GM19099 (cell line): ENCODE data around the gene MAP7D3.

Experiments used
- POLR2A ChIP-seq: IDR thresholded peaks from 3 replicates; pipeline ENCODE4 v1.6.1; 2011; ENCODE audit warnings: low read depth; ENCODE audit not compliant: insufficient read length; ENCODE audit errors: extremely low read depth

The MAP7D3 gene

DNA sequence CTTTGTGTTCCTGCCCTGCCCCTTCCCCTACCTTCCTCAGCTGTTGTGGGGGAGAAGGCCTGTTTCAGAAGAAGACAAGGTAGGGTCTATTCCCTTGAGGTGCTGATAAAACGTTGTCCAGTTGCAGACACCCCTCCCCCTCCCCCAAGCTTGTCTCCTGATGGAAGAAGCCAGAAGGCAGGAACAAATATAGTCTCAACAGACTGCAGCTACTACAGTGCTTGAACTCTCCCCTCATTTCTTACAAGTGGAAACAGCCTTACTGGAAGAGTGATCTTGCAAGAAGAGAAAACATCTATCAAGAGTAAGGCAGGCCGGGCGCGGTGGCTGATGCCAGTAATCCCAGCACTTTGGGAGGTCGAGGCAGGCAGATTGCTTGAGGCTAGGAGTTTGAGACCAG, 11.0 kb upstream of the MAP7D3 start:
- TF ChIP-seq POLR2A, result no peak

DNA sequence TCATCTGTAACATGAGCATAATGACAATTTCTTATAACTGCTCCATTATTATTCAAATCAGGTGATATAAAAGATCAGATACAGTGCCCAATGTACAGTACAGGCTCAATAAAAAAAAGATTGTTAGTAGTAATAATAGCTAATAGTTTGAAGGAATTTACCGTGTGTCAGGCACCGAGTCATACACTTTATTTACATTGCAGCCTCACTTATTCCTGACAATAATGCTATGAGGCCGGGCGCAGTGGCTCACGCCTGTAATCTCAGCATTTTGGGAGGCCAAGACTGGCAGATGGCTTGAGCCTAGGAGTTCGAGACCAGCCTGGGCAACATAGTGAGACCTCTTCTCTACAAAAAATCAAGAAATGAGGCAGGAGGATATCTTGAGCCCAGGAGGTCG, 10.1 kb upstream of the MAP7D3 start:
- TF ChIP-seq POLR2A, result no peak

DNA sequence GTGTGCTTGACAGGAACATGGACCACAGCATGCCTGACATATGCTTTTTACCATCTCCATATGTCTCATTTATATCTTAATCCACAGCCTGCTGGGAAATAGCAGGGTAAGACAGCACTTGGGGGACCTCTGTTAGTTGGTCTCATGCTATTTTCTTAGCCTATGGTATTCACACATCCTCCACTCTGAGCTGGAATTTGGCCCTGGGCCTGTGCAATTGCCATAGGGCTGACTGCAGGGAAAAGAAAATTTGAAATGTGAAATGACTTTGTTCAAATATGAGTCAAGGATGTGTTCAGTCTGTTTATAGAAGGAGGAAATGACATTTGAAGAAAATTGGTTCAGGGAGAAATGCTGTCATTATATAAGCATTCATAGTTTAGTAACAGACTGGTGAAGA, 9.6 kb upstream of the MAP7D3 start:
- no peak for TF ChIP-seq POLR2A

DNA sequence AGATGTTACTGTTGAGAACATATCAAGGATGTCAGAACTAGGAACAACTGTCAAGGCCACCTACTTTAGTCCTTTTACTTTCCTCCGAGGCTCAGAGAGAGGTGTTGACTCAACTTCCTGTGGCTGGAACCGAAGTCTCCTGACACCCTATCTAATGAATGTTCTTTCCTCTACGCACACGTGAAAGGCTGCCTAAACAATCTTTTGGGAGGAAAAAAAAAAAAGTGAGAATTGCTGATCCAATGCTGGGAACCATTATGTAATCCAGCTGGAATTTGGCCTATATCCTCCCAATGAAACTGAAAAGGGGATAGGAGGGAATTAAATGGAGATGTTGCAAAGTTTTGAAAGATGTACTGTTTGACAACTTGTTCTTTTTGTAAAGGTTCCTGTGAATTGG, 8.3 kb upstream of the MAP7D3 start:
- no peak for TF ChIP-seq POLR2A

DNA sequence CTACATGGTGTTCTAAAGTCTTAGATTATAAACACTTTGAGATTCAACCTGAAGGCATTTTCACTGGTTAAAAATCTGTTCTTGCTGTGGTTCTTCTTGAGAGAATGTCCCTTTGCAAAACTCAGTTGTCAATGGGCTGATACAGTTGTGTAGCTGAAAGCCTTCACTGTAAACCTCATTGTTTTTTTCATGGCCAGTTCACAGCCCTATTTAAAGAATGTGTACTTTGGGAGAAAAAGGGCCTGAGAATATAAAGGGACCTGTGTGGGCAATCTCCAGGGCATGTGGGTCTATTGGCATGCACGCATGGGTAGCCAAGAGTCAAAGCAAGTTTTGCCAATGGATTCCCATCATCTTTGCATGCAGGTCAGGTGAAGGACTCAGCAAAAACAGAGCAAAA, 7.8 kb upstream of the MAP7D3 start:
- TF ChIP-seq POLR2A, result no peak

DNA sequence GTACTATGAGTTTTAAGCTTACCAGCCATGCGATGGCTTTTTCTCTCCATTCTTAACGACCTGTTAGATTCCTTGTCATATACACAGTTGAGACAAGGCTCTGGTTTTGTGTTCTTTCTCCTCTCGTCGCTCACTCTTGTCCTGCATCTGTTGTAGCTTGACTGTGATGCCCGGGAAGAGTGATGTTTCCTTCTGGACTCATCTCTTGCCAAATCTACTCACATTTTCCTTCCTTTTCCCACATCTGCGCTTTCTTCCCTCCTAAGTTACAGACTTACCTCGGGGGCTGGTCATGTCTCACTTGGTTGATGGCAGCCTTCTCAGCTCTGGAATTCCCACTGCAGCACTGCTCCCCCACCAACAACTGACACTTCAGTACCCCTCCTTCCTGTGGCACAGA, 4.8 kb upstream of the MAP7D3 start:
- TF ChIP-seq POLR2A, result no peak

DNA sequence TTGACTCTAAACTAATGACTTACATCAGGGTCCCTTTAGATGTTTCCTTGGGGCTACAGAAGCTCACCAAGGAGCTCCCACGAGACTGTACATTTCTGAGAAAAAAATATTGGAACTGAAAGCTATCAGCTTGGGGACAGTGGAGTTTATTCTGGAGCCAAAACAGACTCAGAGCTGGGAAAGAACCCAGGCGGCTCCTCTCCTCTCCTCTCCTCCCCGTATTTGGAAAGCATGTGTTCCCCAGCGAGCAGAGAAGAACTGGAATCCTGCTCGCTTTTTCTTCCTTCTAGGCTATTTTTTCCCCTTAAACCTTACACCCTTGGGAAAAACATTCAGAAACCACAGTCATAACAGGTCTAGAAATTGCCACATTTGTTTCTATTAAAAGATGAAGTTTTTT, 4.3 kb upstream of the MAP7D3 start:
- no peak for TF ChIP-seq POLR2A

DNA sequence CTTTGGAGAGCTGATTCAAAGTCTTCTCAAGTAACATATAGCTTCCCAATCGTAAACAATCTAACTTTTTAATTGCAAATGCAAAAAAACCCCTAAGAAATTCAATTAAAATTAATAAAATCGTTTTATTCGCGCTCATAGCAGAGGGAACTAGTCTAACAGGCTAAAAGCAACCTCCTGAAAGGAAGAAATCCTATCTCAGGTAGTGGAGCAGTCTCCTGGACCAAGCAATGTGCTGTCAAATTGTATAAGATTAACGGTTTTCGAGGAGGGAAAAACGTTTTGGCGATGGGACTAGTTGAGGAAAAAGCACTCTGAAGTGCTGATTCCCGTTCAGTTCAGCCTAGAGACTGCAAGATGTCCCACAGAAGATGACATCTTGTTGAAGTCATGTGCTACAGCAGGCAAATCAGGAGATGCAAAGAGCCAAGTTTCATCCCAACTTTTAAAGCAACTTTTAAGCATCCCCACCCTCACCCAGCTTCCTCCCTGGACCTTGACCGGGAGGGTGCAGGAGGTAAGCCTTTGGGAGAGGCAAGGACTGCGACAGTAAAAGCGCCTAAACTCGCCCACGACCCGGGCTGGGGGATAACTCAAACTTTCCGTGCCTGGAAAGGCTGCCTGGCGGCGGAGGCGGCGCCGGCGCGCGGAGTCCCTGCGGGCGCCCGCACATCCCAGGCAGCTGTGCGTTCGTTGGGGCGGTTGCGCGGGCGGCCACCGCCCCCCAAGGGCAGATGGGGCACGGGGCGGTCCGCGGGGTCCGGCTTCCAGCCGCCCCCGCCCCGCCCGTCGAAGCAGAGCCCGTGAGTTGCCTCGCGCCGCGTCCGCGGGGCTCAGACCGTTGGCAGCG, 784 bp downstream of the MAP7D3 start:
- no peak for TF ChIP-seq POLR2A

DNA sequence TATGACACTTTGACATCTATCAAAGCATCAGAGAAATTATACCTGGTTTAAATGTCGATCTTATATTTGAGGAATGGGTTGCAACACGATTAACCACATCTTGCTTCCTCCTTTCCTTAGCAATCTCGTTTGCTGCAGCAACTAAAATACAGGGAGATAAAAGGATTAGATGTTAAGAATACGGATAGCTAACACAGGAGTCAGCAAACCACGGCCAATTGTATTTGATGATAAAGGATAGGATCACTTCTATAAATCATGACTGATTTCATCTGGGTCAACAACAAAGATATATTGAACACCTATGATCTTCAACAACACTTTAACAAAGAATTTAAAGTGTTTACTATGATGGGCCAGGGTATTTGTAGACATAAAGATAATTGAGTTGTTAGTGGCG, 5.0 kb downstream of the MAP7D3 start:
- no peak for TF ChIP-seq POLR2A

DNA sequence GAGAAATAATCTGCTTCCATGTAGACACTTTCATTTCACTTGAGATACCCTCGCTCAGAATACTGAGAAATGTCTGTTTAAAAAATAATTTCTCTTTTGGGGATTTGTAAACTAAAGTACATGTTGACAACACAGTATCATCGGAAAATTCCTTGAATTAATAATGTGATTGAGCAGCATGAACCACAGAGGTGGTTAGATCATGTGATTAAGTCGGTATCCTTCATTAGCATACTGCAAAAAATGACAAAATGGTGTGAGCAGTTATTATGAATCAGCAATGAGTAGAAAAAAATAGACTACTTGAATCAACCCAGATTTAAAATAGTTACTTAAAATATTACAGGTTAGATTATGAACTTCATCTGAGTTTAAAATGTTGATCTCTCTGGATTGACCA, 14.1 kb downstream of the MAP7D3 start:
- no peak for TF ChIP-seq POLR2A

DNA sequence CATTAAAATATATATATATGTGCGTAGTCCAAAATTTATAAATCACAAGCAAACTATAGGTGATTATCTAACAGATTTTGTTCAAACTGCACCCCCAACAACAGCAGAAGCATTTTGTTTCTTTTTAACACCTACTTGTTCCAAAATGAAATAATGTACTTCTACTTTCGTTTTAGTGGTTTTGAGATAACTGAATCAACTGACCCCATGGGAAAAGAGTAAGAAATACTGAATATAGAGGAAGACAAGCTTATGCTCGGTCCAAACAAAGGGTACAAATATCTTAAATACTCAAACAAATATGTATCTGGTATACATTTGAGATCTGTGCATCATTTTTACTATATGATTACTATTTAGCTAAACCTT, 22.4 kb downstream of the MAP7D3 start:
- no peak for TF ChIP-seq POLR2A

DNA sequence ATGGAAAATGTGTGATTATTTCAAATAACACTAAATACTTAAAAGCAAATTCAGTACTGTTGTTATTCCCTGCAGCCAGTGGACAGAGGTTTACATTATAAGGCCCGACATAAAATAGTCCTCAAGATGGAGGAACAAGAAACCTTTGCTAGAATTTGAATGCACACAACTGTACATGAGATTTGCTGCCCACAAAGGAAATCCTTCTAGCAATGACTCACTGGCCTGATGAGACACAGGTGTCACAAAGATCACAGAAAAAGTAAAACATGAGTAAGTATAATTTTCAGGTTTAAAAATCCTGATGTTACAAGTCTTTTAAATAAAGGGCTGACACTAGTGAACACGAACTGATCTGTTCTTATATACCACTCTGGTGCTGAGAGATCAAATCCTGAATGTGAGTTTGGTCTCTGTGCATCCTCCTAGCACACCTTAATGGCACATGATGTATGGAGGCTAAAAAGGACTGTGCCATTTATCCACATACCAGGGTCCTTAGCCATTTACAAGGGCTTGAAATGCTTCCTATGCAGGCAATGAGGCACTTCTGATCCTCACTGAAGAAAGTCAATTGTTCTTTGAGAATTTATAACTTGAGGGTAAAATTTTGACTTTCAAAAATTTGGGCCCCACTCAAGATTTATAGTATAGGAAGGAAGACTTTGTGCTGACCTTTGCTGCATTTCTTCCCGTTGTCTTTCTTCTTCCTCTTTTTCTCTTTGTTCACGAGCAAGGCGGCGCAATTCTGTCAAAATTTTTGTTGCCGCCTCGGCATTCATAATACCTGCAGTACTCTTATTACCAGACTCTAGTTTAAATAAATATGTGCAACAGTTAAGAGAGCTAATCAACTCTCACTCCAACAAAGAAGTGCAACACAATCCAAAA, 23.0 kb downstream of the MAP7D3 start:
- TF ChIP-seq POLR2A, result no peak

DNA sequence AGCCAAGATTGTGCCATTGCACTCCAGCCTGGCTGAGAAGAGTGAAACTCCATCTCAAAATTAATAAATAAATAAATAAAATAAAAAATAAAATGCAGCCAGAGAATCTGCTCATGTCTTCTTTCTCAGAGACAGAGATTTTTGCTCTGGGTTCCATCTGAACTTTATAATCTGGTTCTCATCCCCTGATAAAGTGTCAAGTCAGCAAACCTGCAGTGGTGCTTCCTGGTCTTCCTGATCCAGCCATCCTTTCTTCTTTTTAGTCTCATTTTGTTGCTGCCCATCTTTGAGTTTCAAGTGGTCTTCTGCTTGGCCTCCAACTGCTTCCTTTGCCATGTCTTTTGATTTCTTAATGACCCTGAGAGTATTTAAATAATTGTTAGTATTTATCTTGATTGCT, 24.1 kb downstream of the MAP7D3 start:
- no peak for TF ChIP-seq POLR2A

DNA sequence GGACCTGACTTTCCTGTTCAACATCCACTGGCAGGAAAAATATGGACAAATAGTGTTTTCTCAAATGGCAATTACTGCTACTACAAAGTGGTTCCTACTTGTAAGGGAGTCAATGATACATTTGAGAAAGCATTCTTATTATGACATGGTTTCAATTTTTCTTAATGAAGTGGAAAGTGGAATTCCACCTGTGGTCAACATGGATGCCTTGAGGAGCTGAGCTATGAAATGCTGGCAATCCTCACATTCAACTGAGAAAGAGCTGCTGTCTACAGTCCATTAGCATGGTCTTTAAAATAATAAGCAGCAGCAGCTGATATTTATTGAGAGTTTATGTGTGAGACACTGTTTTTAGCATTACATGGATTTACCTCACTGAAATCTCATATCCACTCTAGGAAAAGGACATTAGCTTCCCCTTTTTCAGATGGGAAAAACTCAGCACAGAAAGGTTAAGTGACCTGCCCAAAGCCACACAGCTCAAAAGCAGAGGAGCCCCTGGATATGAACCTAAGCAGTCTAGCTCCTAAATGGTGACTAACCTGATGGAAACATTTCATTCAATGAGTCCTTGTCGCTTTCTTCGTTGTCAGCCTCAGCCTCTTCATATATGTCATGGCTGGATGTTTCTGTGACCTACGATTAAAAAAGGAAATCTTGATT, 29.2 kb downstream of the MAP7D3 start:
- no peak for TF ChIP-seq POLR2A

DNA sequence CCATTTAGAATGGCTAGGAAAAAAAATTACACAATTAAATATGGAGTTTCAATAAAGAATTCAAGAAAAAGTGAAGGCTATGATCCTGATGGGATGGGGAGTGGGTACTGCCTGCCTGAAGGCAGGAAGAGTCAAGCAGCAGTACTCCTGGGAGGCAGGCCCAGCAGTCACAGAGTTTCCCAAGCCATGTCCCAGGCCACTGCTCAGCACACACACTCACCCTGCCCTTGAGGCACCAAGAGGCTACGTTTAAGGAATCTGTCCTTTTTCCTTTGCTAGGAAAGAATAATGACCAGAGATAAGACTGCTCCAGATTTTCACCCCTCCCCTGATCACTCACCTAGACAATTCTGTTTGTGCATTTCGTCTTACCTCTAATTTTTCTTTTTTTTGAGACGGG, 30.2 kb downstream of the MAP7D3 start:
- no peak for TF ChIP-seq POLR2A

DNA sequence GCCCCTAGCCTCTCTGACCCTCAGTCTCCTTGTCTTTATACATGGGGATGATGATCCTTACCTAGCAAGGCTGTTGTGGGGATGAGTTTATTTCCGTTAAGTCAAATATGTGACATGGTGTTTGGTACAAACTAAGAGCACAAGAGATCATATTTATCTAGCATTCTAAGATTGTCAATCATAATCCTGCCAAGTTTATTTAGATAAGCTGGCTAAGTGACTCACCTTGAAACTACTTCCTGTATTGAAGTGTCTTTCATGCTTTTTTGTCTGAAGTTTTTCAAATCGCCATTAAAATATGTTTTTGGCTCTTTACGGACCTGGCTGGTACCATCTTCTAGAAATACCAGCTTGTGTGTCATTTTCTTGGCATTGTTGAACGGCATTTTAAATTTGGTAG, 30.7 kb downstream of the MAP7D3 start:
- TF ChIP-seq POLR2A, result no peak

DNA sequence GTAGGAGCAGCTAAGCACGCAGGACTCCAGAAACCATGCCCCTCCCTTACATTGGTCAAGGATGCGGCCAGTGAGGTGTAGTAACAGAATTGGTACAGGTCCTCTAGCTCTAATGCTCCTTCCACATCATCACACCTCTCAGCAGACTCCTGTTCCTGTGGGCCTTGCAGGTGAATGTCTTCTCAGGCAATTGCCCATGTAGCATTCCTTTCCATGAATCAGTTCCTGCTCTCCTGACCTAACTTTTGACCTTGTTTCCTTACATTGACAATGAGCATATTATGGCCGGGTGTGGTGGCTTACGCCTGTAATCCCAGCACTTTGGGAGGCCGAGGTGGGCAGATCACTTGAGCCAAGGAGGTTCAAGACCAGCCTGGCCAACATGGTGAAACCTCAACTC, 31.3 kb downstream of the MAP7D3 start:
- TF ChIP-seq POLR2A, result no peak

DNA sequence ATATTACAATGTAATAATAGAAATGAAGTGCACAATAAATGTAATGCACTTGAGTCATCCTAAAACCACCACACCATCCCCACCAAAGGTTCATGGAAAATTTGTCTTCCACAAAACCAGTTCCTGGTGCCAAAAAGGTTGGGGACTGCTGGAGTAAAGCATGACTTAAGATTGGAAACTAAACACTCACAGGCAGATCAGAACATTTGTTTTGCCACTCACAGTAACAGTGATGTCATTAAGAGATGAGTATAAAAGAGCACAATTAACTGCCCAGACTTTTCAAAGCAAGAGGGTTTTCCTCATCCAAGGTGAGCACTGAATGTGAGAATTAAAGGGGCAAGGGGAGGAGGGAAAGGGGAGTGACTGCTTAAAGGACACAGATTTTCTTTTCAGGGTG, 35.6 kb downstream of the MAP7D3 start:
- no peak for TF ChIP-seq POLR2A
